HCT116 (cell line): ENCODE results near the gene SUN5. TPM values are rescaled to one million over a fixed set of nuclear protein-coding genes. Genes with fewer than 3 reads are reported as not detected.

Experiments used
- ATAC-seq: fragments of 200-7000 bp; cut with Tn5 transposase; 2 replicates; pipeline ENCODE4 v1.9.1; 2020; ENCODE audit warnings: mild to moderate bottlenecking, moderate library complexity
- BruUV-seq: library from RNA; stranded (reverse); fragments of 400-500 nt; replicated peaks from 2 replicates; lab custom pipeline; 2021; lab: Mats Ljungman, UMichigan
- CTCF ChIA-PET: fragments of 300-600 bp; sonication (Branson Sonifier 250); formaldehyde crosslinking; loops from one replicate; lab custom pipeline; 2021; ENCODE audit warnings: antibody characterized with exemption; lab: Charles Lee
- POLR2A ChIA-PET: fragments of 300-600, 350-600 bp; sonication (Branson Sonifier 250); formaldehyde crosslinking; loops from one replicate; lab custom pipeline; 2021; ENCODE audit warnings: antibody characterized with exemption; lab: Charles Lee
- RAD21 ChIA-PET, 2 experiments: fragments of 300-600 bp; sonication (Branson Sonifier 250); formaldehyde crosslinking; loops; one replicate each; lab custom pipeline; 2023; ENCODE audit warnings: low total read pairs in 2 of 2; ENCODE audit not compliant: uncharacterized antibody in 2 of 2, unreplicated experiment in 2 of 2, low non-redundant PET in 1 of 2; lab: Charles Lee
- DNase-seq: peaks from one replicate; pipeline ENCODE4 v3.0.0-alpha.2; 2010; ENCODE audit warnings: low read depth, low spot score
- H2AFZ ChIP-seq: fragments of 200-600 bp; shearing (Covaris generic), sonication (generic); 2 replicates; pipeline ENCODE4 v1.6.1; 2017; ENCODE audit warnings: low read depth, mixed run types, mixed read lengths, antibody characterized with exemption, low read length; ENCODE audit not compliant: poor library complexity, severe bottlenecking
- H3K27ac ChIP-seq: 2 replicates; pipeline ENCODE4 v1.5.1; 2012; ENCODE audit warnings: low read depth, low read length
- H3K27me3 ChIP-seq: fragments of 200-600 bp; sonication (generic); 2 replicates; pipeline ENCODE4 v1.6.1; 2016; ENCODE audit warnings: mixed run types, low read length, mixed read lengths; ENCODE audit not compliant: insufficient read depth
- H3K36me3 ChIP-seq, 2 experiments: fragments of 200-500 bp in 1 of 2; fragments of 200-600 bp in 1 of 2; sonication (Bioruptor generic) in 1 of 2; sonication (generic) in 1 of 2; 2 replicates each; pipeline versions ENCODE4 v1.5.1 to v1.6.1; 2014 to 2016; ENCODE audit warnings: low read length in 2 of 2, inconsistent platforms in 1 of 2, mixed read lengths in 1 of 2, mixed run types in 1 of 2; ENCODE audit not compliant: insufficient read depth in 2 of 2, control insufficient read depth in 1 of 2
- H3K4me1 ChIP-seq, 2 experiments: fragments of 200-600 bp in 1 of 2; sonication (generic) in 1 of 2; 2 replicates each; pipeline versions ENCODE4 v1.5.1 to v1.6.1; 2012 to 2017; ENCODE audit warnings: low read length in 2 of 2, inconsistent platforms in 1 of 2, mild to moderate bottlenecking in 1 of 2, mixed read lengths in 1 of 2, mixed run types in 1 of 2, moderate library complexity in 1 of 2; ENCODE audit not compliant: insufficient read depth in 2 of 2, control insufficient read depth in 1 of 2
- H3K4me2 ChIP-seq: fragments of 200-600 bp; sonication (generic); 2 replicates; pipeline ENCODE4 v1.6.1; 2017; ENCODE audit warnings: mixed run types, low read length, mixed read lengths
- H3K4me3 ChIP-seq, 2 experiments: fragments of 200-600 bp in 1 of 2; sonication (generic) in 1 of 2; replicated peaks in 1 of 2; 2 replicates each; pipeline ENCODE4 v1.5.1; 2011 to 2016; ENCODE audit warnings: low read length in 2 of 2, control low read depth in 1 of 2, low read depth in 1 of 2, mild to moderate bottlenecking in 1 of 2, mixed read lengths in 1 of 2, mixed run types in 1 of 2
- H3K79me2 ChIP-seq: fragments of 200-600 bp; sonication (generic); 2 replicates; pipeline ENCODE4 v1.6.1; 2017; ENCODE audit warnings: mild to moderate bottlenecking, mixed run types, low read length, moderate library complexity, mixed read lengths; ENCODE audit not compliant: insufficient read depth
- H3K9ac ChIP-seq: fragments of 200-600 bp; sonication (generic); 2 replicates; pipeline ENCODE4 v1.6.1; 2016; ENCODE audit warnings: low read length, mixed read lengths
- H3K9me2 ChIP-seq: fragments of 200-600 bp; sonication (generic), shearing (Covaris generic); 2 replicates; pipeline ENCODE4 v1.6.1; 2017; ENCODE audit warnings: mixed run types, mild to moderate bottlenecking, moderate library complexity; ENCODE audit not compliant: insufficient read depth
- H3K9me3 ChIP-seq, 2 experiments: fragments of 200-500 bp in 1 of 2; fragments of 200-600 bp in 1 of 2; sonication (Bioruptor generic) in 1 of 2; sonication (generic) in 1 of 2; 2 replicates each; pipeline ENCODE4 v1.6.1; 2014 to 2017; ENCODE audit warnings: low read length in 2 of 2, mixed read lengths in 2 of 2, inconsistent platforms in 1 of 2, low read depth in 1 of 2, mild to moderate bottlenecking in 1 of 2, mixed run types in 1 of 2, moderate library complexity in 1 of 2; ENCODE audit not compliant: control insufficient read depth in 1 of 2, insufficient read depth in 1 of 2
- H4K20me1 ChIP-seq: fragments of 200-600 bp; sonication (generic), shearing (Covaris generic); 2 replicates; pipeline ENCODE4 v1.6.1; 2017; ENCODE audit warnings: mixed run types, mild to moderate bottlenecking, moderate library complexity; ENCODE audit not compliant: insufficient read depth
- CBX3 ChIP-seq: IDR thresholded peaks from 2 replicates; pipeline ENCODE4 v1.6.1; 2012; ENCODE audit warnings: low read depth
- CEBPB ChIP-seq: IDR thresholded peaks from 2 replicates; pipeline ENCODE4 v1.6.1; 2012; ENCODE audit warnings: low read depth
- CTCF ChIP-seq, 3 experiments: fragments of 200-600 bp in 1 of 3; sonication (generic) in 1 of 3; IDR thresholded peaks in 2 of 3; conservative IDR thresholded peaks in 1 of 3; 2 replicates each; pipeline ENCODE4 v1.5.1; 2012 to 2017; ENCODE audit warnings: low read depth in 2 of 3, low read length in 2 of 3, antibody characterized with exemption in 1 of 3, borderline replicate concordance in 1 of 3, control low read depth in 1 of 3, mild to moderate bottlenecking in 1 of 3, mixed read lengths in 1 of 3, mixed run types in 1 of 3, moderate library complexity in 1 of 3; ENCODE audit not compliant: insufficient read depth in 1 of 3
- EGR1 ChIP-seq: IDR thresholded peaks from 2 replicates; pipeline ENCODE4 v1.6.1; 2012; ENCODE audit warnings: low read depth
- ELF1 ChIP-seq: IDR thresholded peaks from 2 replicates; pipeline ENCODE4 v1.6.1; 2012; ENCODE audit warnings: low read depth, borderline replicate concordance
- EZH2 ChIP-seq: fragments of 200-600 bp; sonication (generic); IDR thresholded peaks from 2 replicates; pipeline ENCODE4 v1.6.1; 2017; ENCODE audit warnings: antibody characterized with exemption, mixed run types
- FOSL1 ChIP-seq: IDR thresholded peaks from 2 replicates; pipeline ENCODE4 v1.6.1; 2012; ENCODE audit warnings: low read depth
- JUND ChIP-seq: IDR thresholded peaks from 2 replicates; pipeline ENCODE4 v1.6.1; 2012
- MAX ChIP-seq: IDR thresholded peaks from 2 replicates; pipeline ENCODE4 v1.6.1; 2012
- POLR2A ChIP-seq: IDR thresholded peaks from 2 replicates; pipeline ENCODE4 v1.7.0; 2011; ENCODE audit warnings: borderline replicate concordance; ENCODE audit not compliant: insufficient read depth, insufficient read length; ENCODE audit errors: extremely low read depth
- RAD21 ChIP-seq: IDR thresholded peaks from 2 replicates; pipeline ENCODE4 v1.6.1; 2012; ENCODE audit warnings: low read depth, mild to moderate bottlenecking
- REST ChIP-seq: IDR thresholded peaks from 2 replicates; pipeline ENCODE4 v1.6.1; 2012; ENCODE audit warnings: low read depth
- SIN3A ChIP-seq: IDR thresholded peaks from 2 replicates; pipeline ENCODE4 v1.6.1; 2012; ENCODE audit warnings: low read depth
- SP1 ChIP-seq: IDR thresholded peaks from 2 replicates; pipeline ENCODE4 v1.6.1; 2012; ENCODE audit warnings: low read depth
- SRF ChIP-seq: IDR thresholded peaks from 2 replicates; pipeline ENCODE4 v1.6.1; 2012; ENCODE audit warnings: low read depth
- TCF7L2 ChIP-seq: IDR thresholded peaks from 2 replicates; pipeline ENCODE4 v1.7.0; 2011; ENCODE audit warnings: borderline replicate concordance, inconsistent platforms; ENCODE audit not compliant: insufficient read depth, insufficient read length; ENCODE audit errors: extremely low read depth
- YY1 ChIP-seq: IDR thresholded peaks from 2 replicates; pipeline ENCODE4 v1.6.1; 2011; ENCODE audit warnings: low read length, low read depth, moderate library complexity, mild to moderate bottlenecking; ENCODE audit not compliant: insufficient replicate concordance; ENCODE audit errors: extremely low read depth
- ZBTB33 ChIP-seq: IDR thresholded peaks from 2 replicates; pipeline ENCODE4 v1.6.1; 2011; ENCODE audit warnings: mild to moderate bottlenecking, low read length, moderate library complexity; ENCODE audit not compliant: insufficient replicate concordance; ENCODE audit errors: extremely low read depth
- ZFX ChIP-seq: fragments of 450-650 bp; IDR thresholded peaks from 2 replicates; pipeline ENCODE4 v1.6.1; 2017
- intact Hi-C: fragments of 100-400 bp; cut with micrococcal nuclease; formaldehyde crosslinking; loops from 2 replicates; pipeline ENCODE4 v1.10.0; 2022
- total RNA-seq: library from RNA; stranded (reverse); gene quantifications from one replicate; pipeline ENCODE4 v1.2.1, GENCODE V29; 2021; ENCODE audit not compliant: unreplicated experiment

The SUN5 gene
- total RNA-seq, 1 experiment from 2014 or later, result not detected

GRCh38 chr20:32943490-32944052 lies 60.7 kb downstream of the SUN5 start:
- no peak overlapping the region for H3K9ac ChIP-seq
- TF ChIP-seq POLR2A (no peak), CBX3 (no peak), SP1 (no peak), EZH2 (no peak), CEBPB (no peak), YY1 (no peak), JUND (no peak), SIN3A (no peak), SRF (no peak), ZBTB33 (no peak), ZFX (no peak), FOSL1 (no peak), REST (no peak), ELF1 (no peak), MAX (no peak), EGR1 (no peak), CTCF (IDR thresholded peaks at IDR 0.05 in 2 of 3, conservative IDR thresholded peaks at IDR 0.05 in 1 of 3; ENCODE audit: borderline replicate concordance in 1 of 3, insufficient read depth in 1 of 3, low read depth in 2 of 3, low read length in 2 of 3) (no peak), TCF7L2 (no peak), RAD21 (no peak)
- ATAC-seq (no peak), DNase-seq (no peak)
- intact Hi-C loops, result no loop called here
- no peaks in the 10 kb centered on the region for H3K79me2 ChIP-seq
- no peak overlapping the region for H3K27ac ChIP-seq
- RAD21 ChIA-PET, result no interaction called here
- no peaks in the 10 kb centered on the region for H4K20me1 ChIP-seq
- no peaks in the 10 kb centered on the region for H3K9me3 ChIP-seq
- no peak overlapping the region for H3K4me3 ChIP-seq
- POLR2A ChIA-PET, result no interaction called here
- no TSS peak for BruUV-seq
- no peak overlapping the region for H2AFZ ChIP-seq
- no peaks in the 10 kb centered on the region for H3K36me3 ChIP-seq
- no peaks in the 10 kb centered on the region for H3K27me3 ChIP-seq
- no peak overlapping the region for H3K4me2 ChIP-seq
- CTCF ChIA-PET, result no interaction called here
- H3K9me2 ChIP-seq, result no peaks in the 10 kb centered on the region
- no peaks in the 10 kb centered on the region for H3K4me1 ChIP-seq
